MCF 10A (cell line): ENCODE data around the gene SLC47A2. TPM values are rescaled to one million over a fixed set of nuclear protein-coding genes. Genes with fewer than 3 reads are reported as not detected.

ENCODE experiments used
- BruUV-seq: library from RNA; stranded (reverse); fragments of 400-500 nt; replicated peaks from 2 replicates; lab custom pipeline; 2021; lab: Mats Ljungman, UMichigan
- CTCF ChIA-PET: fragments of 300-600 bp; sonication (Branson Sonifier 250); formaldehyde crosslinking; extraction: SDS; loops from one replicate; lab custom pipeline; 2021; ENCODE audit warnings: antibody characterized with exemption, inconsistent platforms; lab: Yijun Ruan, JAX
- POLR2A ChIA-PET: fragments of 300-600, 350-650 bp; sonication (Branson Sonifier 250); formaldehyde crosslinking; extraction: SDS; loops from one replicate; lab custom pipeline; 2020; ENCODE audit warnings: antibody characterized with exemption, inconsistent platforms; lab: Yijun Ruan, JAX
- DNase-seq: peaks from one replicate; pipeline ENCODE4 v3.0.0-alpha.2; 2018; ENCODE audit not compliant: unreplicated experiment
- H3K27ac Mint-ChIP-seq: one replicate; pipeline ENCODE4 v1.8.0; 2022; ENCODE audit warnings: mild to moderate bottlenecking, low read depth, mixed read lengths; ENCODE audit not compliant: unreplicated experiment
- H3K27me3 Mint-ChIP-seq: one replicate; pipeline ENCODE4 v1.8.0; 2022; ENCODE audit warnings: mixed read lengths; ENCODE audit not compliant: insufficient read depth, unreplicated experiment
- H3K36me3 Mint-ChIP-seq: one replicate; pipeline ENCODE4 v1.8.0; 2022; ENCODE audit warnings: mild to moderate bottlenecking, moderate library complexity, mixed read lengths; ENCODE audit not compliant: insufficient read depth, unreplicated experiment
- H3K4me1 Mint-ChIP-seq: one replicate; pipeline ENCODE4 v1.8.0; 2022; ENCODE audit warnings: mixed read lengths; ENCODE audit not compliant: insufficient read depth, unreplicated experiment
- H3K4me3 Mint-ChIP-seq: one replicate; pipeline ENCODE4 v1.8.0; 2022; ENCODE audit warnings: mild to moderate bottlenecking, moderate library complexity, mixed read lengths; ENCODE audit not compliant: unreplicated experiment
- H3K9me3 Mint-ChIP-seq: one replicate; pipeline ENCODE4 v1.8.0; 2022; ENCODE audit warnings: mixed read lengths; ENCODE audit not compliant: unreplicated experiment
- intact Hi-C: fragments of 100-400 bp; cut with micrococcal nuclease; formaldehyde crosslinking; loops from 2 replicates; pipeline ENCODE4 v1.14.1; 2022
- total RNA-seq: library from RNA; stranded (reverse); gene quantifications from 2 replicates; pipeline ENCODE4 v1.2.3, GENCODE V29; 2022
- TF ChIP-seq, protein P1 (sequence below): fragments of 200-600 bp; IDR thresholded peaks from one replicate; pipeline ENCODE4 v1.8.0; 2022; ENCODE audit warnings: antibody characterized with exemption, mild to moderate bottlenecking; ENCODE audit not compliant: unreplicated experiment

SLC47A2 gene
- total RNA-seq, 1 experiment from 2014 or later, result 0.54 TPM

- no TSS peak for BruUV-seq
- intact Hi-C loops, result no loop called here
- no peak overlapping the region for H3K27ac Mint-ChIP-seq
- no peaks in the 10 kb centered on the region for H3K9me3 Mint-ChIP-seq
- H3K4me3 Mint-ChIP-seq, result no peak overlapping the region
- peaks cover 39% of the 10 kb centered on the region for H3K36me3 Mint-ChIP-seq
- ChIA-PET CTCF (interaction anchor here (0.8 to 1.5 kb wide), 3 partner anchors 25 to 83 kb away, joined by 3 to 4 read pairs (median 3); no protein-coding TSS in a partner anchor), POLR2A (interaction anchor here (1.9 kb wide), 1 partner anchor 9 kb away, joined by 4 read pairs; no protein-coding TSS in a partner anchor)
- no peaks in the 10 kb centered on the region for H3K4me1 Mint-ChIP-seq
- no peaks in the 10 kb centered on the region for H3K27me3 Mint-ChIP-seq
- TF ChIP-seq, protein P1, sequence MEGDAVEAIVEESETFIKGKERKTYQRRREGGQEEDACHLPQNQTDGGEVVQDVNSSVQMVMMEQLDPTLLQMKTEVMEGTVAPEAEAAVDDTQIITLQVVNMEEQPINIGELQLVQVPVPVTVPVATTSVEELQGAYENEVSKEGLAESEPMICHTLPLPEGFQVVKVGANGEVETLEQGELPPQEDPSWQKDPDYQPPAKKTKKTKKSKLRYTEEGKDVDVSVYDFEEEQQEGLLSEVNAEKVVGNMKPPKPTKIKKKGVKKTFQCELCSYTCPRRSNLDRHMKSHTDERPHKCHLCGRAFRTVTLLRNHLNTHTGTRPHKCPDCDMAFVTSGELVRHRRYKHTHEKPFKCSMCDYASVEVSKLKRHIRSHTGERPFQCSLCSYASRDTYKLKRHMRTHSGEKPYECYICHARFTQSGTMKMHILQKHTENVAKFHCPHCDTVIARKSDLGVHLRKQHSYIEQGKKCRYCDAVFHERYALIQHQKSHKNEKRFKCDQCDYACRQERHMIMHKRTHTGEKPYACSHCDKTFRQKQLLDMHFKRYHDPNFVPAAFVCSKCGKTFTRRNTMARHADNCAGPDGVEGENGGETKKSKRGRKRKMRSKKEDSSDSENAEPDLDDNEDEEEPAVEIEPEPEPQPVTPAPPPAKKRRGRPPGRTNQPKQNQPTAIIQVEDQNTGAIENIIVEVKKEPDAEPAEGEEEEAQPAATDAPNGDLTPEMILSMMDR, result no peak
- DNase-seq, result no peak
These were observed 33.3 kb downstream of the SLC47A2 start for GRCh38 chr17:19683117-19683516.

DNA sequence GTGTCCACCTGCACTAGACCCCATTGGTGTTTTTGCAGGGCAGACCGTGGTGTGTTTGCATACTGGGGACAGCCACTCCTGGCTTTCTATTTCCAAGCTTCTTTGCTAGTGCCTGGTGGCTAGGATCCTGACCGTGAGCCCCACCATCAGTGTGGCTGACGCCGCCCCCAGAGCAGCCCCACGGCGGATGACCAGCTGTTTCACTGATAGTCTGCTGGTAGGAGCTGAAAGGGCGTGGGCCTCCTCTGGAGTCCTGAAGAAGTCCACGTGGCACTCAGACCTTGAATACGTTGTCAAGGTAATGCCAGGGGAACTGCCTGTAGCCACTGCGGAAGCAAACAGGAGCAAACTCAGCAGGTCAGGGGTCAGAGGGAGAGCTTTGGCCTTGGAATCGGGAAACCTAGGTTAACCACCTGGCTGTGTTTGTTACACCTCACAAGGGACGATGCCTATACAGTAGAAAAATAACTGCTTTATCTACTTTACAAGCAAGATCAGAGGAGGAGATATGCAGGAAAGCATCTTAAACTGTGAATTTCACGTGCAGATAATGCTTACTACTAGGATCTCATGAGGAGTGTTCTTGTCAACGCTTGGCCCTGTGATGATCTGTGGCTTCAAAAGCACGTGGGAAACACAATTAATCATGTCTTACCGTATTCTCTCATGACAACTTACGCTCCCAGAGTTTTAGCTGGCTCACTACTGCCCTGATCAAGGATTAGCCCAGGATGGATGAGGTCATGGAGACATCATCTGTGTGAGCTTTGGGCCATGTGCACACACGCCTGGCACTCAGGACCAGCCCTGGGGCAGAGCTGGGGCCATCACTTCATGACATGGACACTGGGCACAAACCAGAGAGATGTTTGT, 37.6 kb downstream of the SLC47A2 start:
- CTCF ChIA-PET, result interaction anchor here (0.6 to 1.0 kb wide), 3 partner anchors 9 to 83 kb away, joined by 3 to 4 read pairs (median 3); no protein-coding TSS in a partner anchor
- H3K4me3 Mint-ChIP-seq, result no peak overlapping the region
- H3K27me3 Mint-ChIP-seq, result no peaks in the 10 kb centered on the region
- no peaks in the 10 kb centered on the region for H3K9me3 Mint-ChIP-seq
- H3K4me1 Mint-ChIP-seq, result no peaks in the 10 kb centered on the region
- POLR2A ChIA-PET, result interaction anchor here (0.6 to 2.4 kb wide), 6 partner anchors 9 to 49 kb away, joined by 3 to 9 read pairs (median 4); no protein-coding TSS in a partner anchor
- BruUV-seq, result no TSS peak
- intact Hi-C loops, result no loop called here
- TF ChIP-seq, protein P1, result no peak
- no peak for DNase-seq
- H3K27ac Mint-ChIP-seq, result no peak overlapping the region
- H3K36me3 Mint-ChIP-seq, result peaks cover 66% of the 10 kb centered on the region

- Mint-ChIP-seq H3K27me3 (no peaks in the 10 kb centered on the region), H3K27ac (no peak overlapping the region), H3K9me3 (no peaks in the 10 kb centered on the region), H3K4me3 (no peak overlapping the region), H3K36me3 (peaks cover 76% of the 10 kb centered on the region), H3K4me1 (no peaks in the 10 kb centered on the region)
- ChIA-PET CTCF (interaction anchor here (0.6 to 1.2 kb wide), 5 partner anchors 8 to 88 kb away, joined by 3 to 5 read pairs (median 3); no protein-coding TSS in a partner anchor), POLR2A (interaction anchor here (0.7 to 2.4 kb wide), 8 partner anchors 9 to 76 kb away, joined by 3 to 9 read pairs (median 4); no protein-coding TSS in a partner anchor)
- no TSS peak for BruUV-seq
- no peak for DNase-seq
- TF ChIP-seq, protein P1, result no peak
- intact Hi-C loops, result no loop called here
These were observed 38.5 kb downstream of the SLC47A2 start for GRCh38 chr17:19677736-19678379.

DNA sequence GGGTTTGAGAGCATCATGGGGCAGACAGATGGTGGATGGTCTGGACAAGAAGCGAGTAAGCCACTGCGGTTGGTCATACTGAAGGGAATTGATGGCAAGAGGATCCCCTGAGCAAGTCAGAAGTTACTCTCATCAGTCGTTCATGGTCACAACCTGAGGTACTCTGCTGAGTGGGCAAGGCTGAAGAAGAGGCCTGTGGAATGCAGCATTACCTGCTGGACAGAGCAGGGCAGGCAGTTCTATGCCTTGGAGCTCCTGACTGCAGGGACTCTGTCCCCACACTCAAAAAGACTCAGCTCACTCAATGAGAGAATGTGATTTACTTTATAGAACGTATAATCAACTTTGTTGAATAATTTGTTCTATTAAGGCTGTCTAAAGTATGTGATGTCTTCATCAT, 39.5 kb downstream of the SLC47A2 start:
- Mint-ChIP-seq H3K4me3 (no peak overlapping the region), H3K36me3 (peaks cover 85% of the 10 kb centered on the region), H3K4me1 (peaks cover 5% of the 10 kb centered on the region), H3K27me3 (no peaks in the 10 kb centered on the region), H3K27ac (no peak overlapping the region), H3K9me3 (no peaks in the 10 kb centered on the region)
- BruUV-seq, result TSS peak; percentile 24
- intact Hi-C loops, result no loop called here
- TF ChIP-seq, protein P1, result no peak
- ChIA-PET POLR2A (interaction anchor here (0.8 to 2.4 kb wide), 6 partner anchors 8 to 47 kb away, joined by 3 to 9 read pairs (median 4); no protein-coding TSS in a partner anchor), CTCF (interaction anchor here (0.8 to 1.2 kb wide), 2 partner anchors 40 to 89 kb away, joined by 4 to 5 read pairs; no protein-coding TSS in a partner anchor)
- no peak for DNase-seq
